Measurements from ENCODE around the gene VKORC1. TPM values are rescaled to one million over a fixed set of nuclear protein-coding genes. Genes with fewer than 3 reads are reported as not detected.
A peak's percentile ranks its signal among the peaks of the same experiment; 100 is the strongest.

The VKORC1 gene
- total and polyA plus RNA-seq, 7 donors, result 30.5 to 165 (median 107) TPM

DNA sequence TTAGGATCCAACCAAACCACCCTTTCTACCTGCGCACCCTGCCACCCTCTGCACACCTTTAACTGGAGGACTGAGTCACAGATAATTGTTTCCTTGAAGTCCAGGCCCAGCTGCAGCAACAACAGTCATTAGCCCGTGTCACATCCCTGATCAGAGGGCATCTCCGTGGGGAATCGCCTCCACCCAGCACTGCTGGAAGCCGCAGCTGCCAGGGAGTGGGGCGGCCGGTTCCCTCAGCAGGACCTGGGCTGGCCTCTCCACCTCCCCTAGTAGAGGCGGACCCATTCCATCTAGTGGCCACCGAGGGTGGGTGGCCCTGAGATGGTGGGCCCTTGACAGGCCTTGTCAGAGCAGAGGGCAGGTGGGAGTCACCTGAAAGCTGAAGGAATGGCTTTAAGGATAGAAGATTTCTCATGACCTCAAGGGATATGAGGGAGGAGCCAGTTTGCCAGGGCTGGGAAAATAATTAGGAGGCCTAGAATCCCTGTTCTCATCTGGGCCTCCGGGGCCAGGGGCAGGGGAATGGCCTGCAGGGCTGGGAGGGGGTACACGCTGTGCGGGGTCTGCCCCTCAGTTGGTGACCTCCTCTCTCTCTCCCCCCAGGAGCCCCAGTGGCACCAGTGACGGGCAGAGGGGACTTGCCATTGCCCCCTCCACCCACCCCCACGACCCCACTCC lies 12.1 kb downstream of the VKORC1 start:
- Histone ChIP-seq H3K4me1 (no peaks in the 10 kb centered on the region), H3K27me3 (no peaks in the 10 kb centered on the region), H3K4me3 (no peak overlapping the region), H3K36me3 (peaks cover 39 to 93% (median 43%) of the 10 kb centered on the region in 4 donors), H3K27ac (no peak overlapping the region), H3K9me3 (no peaks in the 10 kb centered on the region)
- WGBS, 2 donors, result 76 to 86% methylated on average over 14 of the region's 14 CpGs
- peak; percentile 55 for DNase-seq
- intact Hi-C loops (cut with DNase I), result no loop called here
- TF ChIP-seq POLR2A (IDR thresholded peaks at IDR 0.05), result no peak
- TF ChIP-seq EP300 (IDR thresholded peaks at IDR 0.05), result no peak

DNA sequence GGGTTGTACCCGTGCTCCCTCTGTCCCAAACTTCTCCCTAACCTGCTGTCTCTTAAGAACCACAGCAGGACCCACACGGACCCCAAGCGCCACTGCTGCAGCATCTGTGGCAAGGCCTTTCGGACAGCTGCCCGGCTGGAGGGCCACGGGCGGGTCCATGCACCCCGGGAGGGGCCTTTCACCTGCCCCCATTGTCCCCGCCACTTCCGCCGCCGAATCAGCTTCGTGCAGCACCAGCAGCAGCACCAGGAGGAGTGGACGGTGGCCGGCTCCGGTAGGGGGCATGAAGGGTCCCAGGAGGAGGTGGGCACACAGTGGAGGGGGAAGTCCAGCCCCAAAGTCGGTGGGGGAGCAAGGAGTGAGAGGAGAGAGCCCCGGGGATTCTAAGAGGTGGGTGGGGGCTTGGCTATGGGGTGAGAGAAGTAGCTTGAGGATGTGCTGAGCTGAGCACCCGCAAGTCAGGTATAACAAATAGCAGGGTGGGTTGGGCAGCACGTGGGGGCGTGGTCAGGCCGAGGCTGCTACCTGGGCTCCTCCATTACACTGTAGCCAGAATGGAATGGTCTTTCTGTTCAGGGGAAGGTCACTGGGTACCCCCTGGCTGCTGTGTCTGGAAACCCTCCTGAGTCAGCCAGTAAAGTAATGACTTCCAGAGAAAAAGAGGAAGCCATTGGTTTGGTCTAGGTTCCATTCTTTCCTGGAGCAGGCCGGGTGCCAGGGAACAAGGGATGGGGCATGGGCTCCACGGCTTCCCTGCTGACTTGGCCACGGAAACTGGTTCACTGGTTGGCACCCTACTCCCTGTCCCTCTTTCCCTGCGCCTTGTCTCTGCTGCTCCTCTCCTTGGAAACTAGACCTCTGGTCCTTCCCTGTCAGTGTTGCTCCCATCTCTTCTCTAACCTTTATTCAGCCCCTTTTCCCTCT lies 12.9 kb downstream of the VKORC1 start:
- no peak for TF ChIP-seq EP300 (IDR thresholded peaks at IDR 0.05)
- TF ChIP-seq, protein P1, sequence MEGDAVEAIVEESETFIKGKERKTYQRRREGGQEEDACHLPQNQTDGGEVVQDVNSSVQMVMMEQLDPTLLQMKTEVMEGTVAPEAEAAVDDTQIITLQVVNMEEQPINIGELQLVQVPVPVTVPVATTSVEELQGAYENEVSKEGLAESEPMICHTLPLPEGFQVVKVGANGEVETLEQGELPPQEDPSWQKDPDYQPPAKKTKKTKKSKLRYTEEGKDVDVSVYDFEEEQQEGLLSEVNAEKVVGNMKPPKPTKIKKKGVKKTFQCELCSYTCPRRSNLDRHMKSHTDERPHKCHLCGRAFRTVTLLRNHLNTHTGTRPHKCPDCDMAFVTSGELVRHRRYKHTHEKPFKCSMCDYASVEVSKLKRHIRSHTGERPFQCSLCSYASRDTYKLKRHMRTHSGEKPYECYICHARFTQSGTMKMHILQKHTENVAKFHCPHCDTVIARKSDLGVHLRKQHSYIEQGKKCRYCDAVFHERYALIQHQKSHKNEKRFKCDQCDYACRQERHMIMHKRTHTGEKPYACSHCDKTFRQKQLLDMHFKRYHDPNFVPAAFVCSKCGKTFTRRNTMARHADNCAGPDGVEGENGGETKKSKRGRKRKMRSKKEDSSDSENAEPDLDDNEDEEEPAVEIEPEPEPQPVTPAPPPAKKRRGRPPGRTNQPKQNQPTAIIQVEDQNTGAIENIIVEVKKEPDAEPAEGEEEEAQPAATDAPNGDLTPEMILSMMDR (IDR thresholded peaks at IDR 0.05), result no peak
- no peak for TF ChIP-seq POLR2AphosphoS5 (IDR thresholded peaks at IDR 0.05)
- no peak for TF ChIP-seq POLR2A (IDR thresholded peaks at IDR 0.05)
- Histone ChIP-seq H3K27ac (no peak overlapping the region), H3K4me3 (no peak overlapping the region), H3K36me3 (peaks cover 48 to 97% (median 50%) of the 10 kb centered on the region in 4 donors), H3K4me1 (no peaks in the 10 kb centered on the region), H3K27me3 (no peaks in the 10 kb centered on the region), H3K9me3 (no peaks in the 10 kb centered on the region)
- intact Hi-C loops (cut with DNase I), result no loop called here
- peak; percentile 68 for DNase-seq
- 84 to 89% methylated on average over 26 of the region's 26 CpGs for WGBS, 2 donors

DNA sequence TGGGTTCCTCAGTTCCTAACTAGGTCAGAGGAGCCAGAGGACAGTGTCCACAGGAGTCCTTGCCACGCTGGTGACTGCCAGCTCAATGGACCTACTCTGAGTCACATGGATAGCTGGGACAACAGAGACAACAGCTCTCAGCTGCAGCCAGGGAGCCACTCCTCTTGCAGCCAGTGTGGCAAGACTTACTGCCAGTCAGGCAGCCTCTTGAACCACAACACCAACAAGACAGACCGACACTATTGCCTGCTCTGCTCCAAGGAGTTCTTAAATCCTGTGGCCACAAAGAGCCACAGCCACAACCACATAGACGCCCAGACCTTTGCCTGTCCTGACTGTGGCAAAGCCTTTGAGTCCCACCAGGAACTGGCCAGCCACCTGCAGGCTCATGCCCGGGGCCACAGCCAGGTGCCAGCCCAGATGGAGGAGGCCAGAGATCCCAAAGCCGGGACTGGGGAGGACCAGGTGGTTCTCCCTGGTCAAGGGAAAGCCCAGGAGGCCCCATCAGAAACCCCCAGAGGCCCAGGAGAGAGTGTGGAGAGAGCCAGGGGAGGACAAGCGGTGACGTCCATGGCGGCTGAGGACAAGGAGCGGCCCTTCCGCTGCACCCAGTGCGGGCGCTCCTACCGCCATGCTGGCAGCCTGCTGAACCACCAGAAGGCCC lies 13.7 kb downstream of the VKORC1 start:
- Histone ChIP-seq H3K27ac (no peak overlapping the region), H3K27me3 (no peaks in the 10 kb centered on the region), H3K9me3 (no peaks in the 10 kb centered on the region), H3K4me1 (peaks cover 0 to 2% (median 0%) of the 10 kb centered on the region in 4 donors), H3K36me3 (peaks cover 52 to 98% (median 55%) of the 10 kb centered on the region in 4 donors), H3K4me3 (no peak overlapping the region)
- intact Hi-C loops (cut with DNase I), result no loop called here
- TF ChIP-seq, protein P1 (IDR thresholded peaks at IDR 0.05), result no peak
- no peak for TF ChIP-seq EP300 (IDR thresholded peaks at IDR 0.05)
- TF ChIP-seq POLR2AphosphoS5 (IDR thresholded peaks at IDR 0.05), result no peak
- no peak for TF ChIP-seq POLR2A (IDR thresholded peaks at IDR 0.05)
- WGBS, 2 donors, result 93 to 94% methylated on average over 13 of the region's 13 CpGs
- peak; percentile 60 for DNase-seq

DNA sequence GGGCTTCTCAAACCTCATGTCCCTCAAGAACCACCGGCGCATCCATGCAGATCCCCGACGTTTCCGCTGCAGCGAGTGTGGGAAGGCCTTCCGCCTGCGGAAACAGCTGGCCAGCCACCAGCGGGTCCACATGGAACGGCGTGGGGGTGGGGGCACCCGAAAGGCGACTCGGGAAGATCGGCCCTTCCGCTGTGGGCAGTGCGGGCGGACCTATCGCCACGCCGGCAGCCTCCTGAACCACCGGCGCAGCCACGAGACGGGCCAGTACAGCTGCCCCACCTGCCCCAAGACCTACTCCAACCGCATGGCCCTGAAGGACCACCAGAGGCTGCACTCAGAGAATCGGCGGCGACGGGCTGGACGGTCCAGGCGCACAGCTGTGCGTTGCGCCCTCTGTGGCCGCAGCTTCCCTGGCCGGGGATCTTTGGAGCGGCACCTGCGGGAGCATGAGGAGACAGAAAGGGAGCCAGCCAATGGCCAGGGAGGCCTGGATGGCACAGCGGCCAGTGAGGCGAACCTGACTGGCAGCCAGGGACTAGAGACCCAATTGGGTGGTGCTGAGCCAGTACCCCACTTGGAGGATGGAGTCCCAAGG lies 14.5 kb downstream of the VKORC1 start:
- peaks cover 0 to 9% (median 5%) of the 10 kb centered on the region in 4 donors for H3K4me1 ChIP-seq
- peak; percentile 57 for DNase-seq
- no peaks in the 10 kb centered on the region for H3K9me3 ChIP-seq
- TF ChIP-seq EP300 (IDR thresholded peaks at IDR 0.05) (no peak), POLR2A (IDR thresholded peaks at IDR 0.05) (no peak), POLR2AphosphoS5 (IDR thresholded peaks at IDR 0.05) (no peak)
- TF ChIP-seq, protein P1 (IDR thresholded peaks at IDR 0.05), result no peak
- intact Hi-C loops (cut with DNase I), result no loop called here
- H3K27me3 ChIP-seq, result no peaks in the 10 kb centered on the region
- WGBS, 2 donors, result 97% methylated on average over 40 of the region's 40 CpGs
- H3K36me3 ChIP-seq, result peaks cover 49 to 91% (median 55%) of the 10 kb centered on the region in 4 donors
- H3K4me3 ChIP-seq, result no peak overlapping the region
- H3K27ac ChIP-seq, result no peak overlapping the region
